ENCODE results near the gene IGFBP3. TPM values are rescaled to one million over a fixed set of nuclear protein-coding genes. Genes with fewer than 3 reads are reported as not detected.

The IGFBP3 gene
- total and polyA plus RNA-seq, 9 of the 15 experiments (the other 6 are each of a cell fraction or from before 2014, with no cell fraction given) = 0.08 to 0.22 (median 0.10) TPM; not detected in 5

DNA sequence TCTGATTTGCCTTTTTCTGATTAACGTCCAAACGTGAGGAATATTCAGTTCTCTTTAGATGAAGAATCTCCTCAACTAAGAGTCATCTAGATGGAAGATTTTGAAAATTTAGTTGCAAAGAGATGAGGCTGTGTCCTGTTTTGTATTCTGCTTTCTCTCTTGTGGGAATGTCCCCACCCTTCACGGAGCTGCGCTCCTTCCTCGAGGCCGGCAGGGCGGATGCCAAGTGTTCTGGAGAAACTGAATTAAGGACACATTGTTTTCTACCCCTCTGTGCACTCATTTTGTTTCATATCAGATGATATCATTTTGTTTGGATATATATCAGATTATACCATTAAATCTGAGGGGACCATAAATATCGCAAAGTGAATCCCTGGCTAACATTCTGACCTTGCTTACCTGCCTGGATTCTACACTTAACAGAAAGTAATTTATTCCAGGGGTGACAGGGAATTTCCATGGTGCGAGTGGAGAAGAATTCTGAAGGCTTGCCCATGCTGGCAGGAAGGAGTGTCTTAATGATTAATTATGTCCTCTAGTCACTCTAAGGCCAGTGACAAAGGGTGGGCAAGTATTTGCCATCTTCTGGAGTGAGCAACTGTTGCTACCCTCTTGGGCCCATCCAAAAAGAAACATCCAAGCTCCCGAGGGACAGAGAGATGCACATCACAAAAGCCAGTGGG is 47.9 kb upstream of the IGFBP3 start:
- no peak overlapping the region for H3K4me3 ChIP-seq
- DNase-seq (ENCODE audit: extremely low read depth in 1 of 4, low spot score in 3 of 4) (no peak), FAIRE-seq (no peak), ATAC-seq (no peak)
- H3K27me3 ChIP-seq (ENCODE audit: control insufficient read depth in 2 of 2, insufficient read depth in 2 of 2, low read length in 2 of 2) = no peaks in the 10 kb centered on the region
- no peak for TF ChIP-seq POLR2G (IDR thresholded peaks at IDR 0.05; ENCODE audit: low read depth, low read length)
- no peak for TF ChIP-seq CHD4 (IDR thresholded peaks at IDR 0.05; ENCODE audit: insufficient read depth, insufficient replicate concordance, low read depth, low read length, poor library complexity, severe bottlenecking)
- no peak for TF ChIP-seq CBX5 (IDR thresholded peaks at IDR 0.05; ENCODE audit: borderline replicate concordance, low read depth)
- no peak for TF ChIP-seq NR2F6 (CRISPR knock-in tag; IDR thresholded peaks at IDR 0.05)
- no peak for TF ChIP-seq HNRNPK (IDR thresholded peaks at IDR 0.05; ENCODE audit: low read depth, low read length, poor library complexity, severe bottlenecking)
- no peak for TF ChIP-seq HDAC3 (IDR thresholded peaks at IDR 0.05; ENCODE audit: borderline replicate concordance, partially characterized antibody)
- TF ChIP-seq RBM39 (optimal IDR thresholded peaks at IDR 0.05; ENCODE audit: low read depth, low read length) = no peak
- TF ChIP-seq RBM22 (IDR thresholded peaks at IDR 0.05; ENCODE audit: low read depth, low read length, poor library complexity, severe bottlenecking) = no peak
- no peak for TF ChIP-seq E2F8 (IDR thresholded peaks at IDR 0.05; ENCODE audit: low read depth, partially characterized antibody)
- no peak for TF ChIP-seq WHSC1 (IDR thresholded peaks at IDR 0.05; ENCODE audit: low read length)
- no peak overlapping the region for H2AFZ ChIP-seq (ENCODE audit: low read depth, low read length)
- H3K4me1 ChIP-seq (replicated peaks in 1 of 2; ENCODE audit: control insufficient read depth in 2 of 2, insufficient read depth in 2 of 2, low read length in 2 of 2) = no peaks in the 10 kb centered on the region
- POLR2A ChIA-PET = no interaction called here
- no peaks in the 10 kb centered on the region for H3K36me3 ChIP-seq (ENCODE audit: control insufficient read depth, insufficient read depth, low read length)
- no peak overlapping the region for H3K27ac ChIP-seq (ENCODE audit: extremely low read depth, low read depth, low read length)
- in situ Hi-C loops (cut with MboI) (no loop called here), intact Hi-C loops (cut with micrococcal nuclease) (no loop called here)
- CTCF ChIA-PET (ENCODE audit: low intra/inter-chr PET ratio) = no interaction called here
- no peaks in the 10 kb centered on the region for H3K9me3 ChIP-seq (replicated peaks; ENCODE audit: control insufficient read depth, insufficient read depth, low read depth, low read length)
- H4K20me1 ChIP-seq (replicated peaks; ENCODE audit: control insufficient read depth, insufficient read depth, low read length) = no peaks in the 10 kb centered on the region
- no TSS peak for BruUV-seq (replicated peaks)
- H3K9ac ChIP-seq (ENCODE audit: insufficient read depth in 1 of 2, low read depth in 2 of 2, low read length in 2 of 2) = no peak overlapping the region
- no peak overlapping the region for H3K4me2 ChIP-seq (ENCODE audit: insufficient read depth, low read length)
- no peaks in the 10 kb centered on the region for H3K79me2 ChIP-seq (ENCODE audit: control insufficient read depth, insufficient read depth, low read length)
- no peaks in the 10 kb centered on the region for H3K9me1 ChIP-seq (ENCODE audit: control insufficient read depth, insufficient read depth, low read length)
- 0% methylated on average over 10 of the region's 10 CpGs for WGBS (ENCODE audit: insufficient coverage, low coverage, missing lambda C conversion rate)
